PC-9 (cell line): Measurements from ENCODE around the gene LAMC2.

Experiments
- EZH2 ChIP-seq: fragments of 200-600 bp; sonication (generic); IDR thresholded peaks from 2 replicates; pipeline ENCODE4 v1.8.0; 2017; ENCODE audit warnings: antibody characterized with exemption, low read depth
- TF ChIP-seq, protein P1 (sequence below): fragments of 200-600 bp; sonication (generic); conservative IDR thresholded peaks from 2 replicates; pipeline ENCODE4 v1.6.1; 2017; ENCODE audit warnings: mixed run types, antibody characterized with exemption, mild to moderate bottlenecking, moderate library complexity

GRCh38 chr1:183168308-183168707 is 17.8 kb upstream of the LAMC2 start:
- TF ChIP-seq, protein P1, sequence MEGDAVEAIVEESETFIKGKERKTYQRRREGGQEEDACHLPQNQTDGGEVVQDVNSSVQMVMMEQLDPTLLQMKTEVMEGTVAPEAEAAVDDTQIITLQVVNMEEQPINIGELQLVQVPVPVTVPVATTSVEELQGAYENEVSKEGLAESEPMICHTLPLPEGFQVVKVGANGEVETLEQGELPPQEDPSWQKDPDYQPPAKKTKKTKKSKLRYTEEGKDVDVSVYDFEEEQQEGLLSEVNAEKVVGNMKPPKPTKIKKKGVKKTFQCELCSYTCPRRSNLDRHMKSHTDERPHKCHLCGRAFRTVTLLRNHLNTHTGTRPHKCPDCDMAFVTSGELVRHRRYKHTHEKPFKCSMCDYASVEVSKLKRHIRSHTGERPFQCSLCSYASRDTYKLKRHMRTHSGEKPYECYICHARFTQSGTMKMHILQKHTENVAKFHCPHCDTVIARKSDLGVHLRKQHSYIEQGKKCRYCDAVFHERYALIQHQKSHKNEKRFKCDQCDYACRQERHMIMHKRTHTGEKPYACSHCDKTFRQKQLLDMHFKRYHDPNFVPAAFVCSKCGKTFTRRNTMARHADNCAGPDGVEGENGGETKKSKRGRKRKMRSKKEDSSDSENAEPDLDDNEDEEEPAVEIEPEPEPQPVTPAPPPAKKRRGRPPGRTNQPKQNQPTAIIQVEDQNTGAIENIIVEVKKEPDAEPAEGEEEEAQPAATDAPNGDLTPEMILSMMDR, result no peak
- TF ChIP-seq EZH2, result no peak
